Bone marrow (tissue), 2 donors: ENCODE measurements around the gene LRRC26.
A peak's percentile ranks its signal among the peaks of the same experiment; 100 is the strongest.
"Not testable (repeated sequence)": the region's sequence is repeated elsewhere in the genome, so short reads cannot be mapped to it uniquely, and the experiment has no call there.

Experiments
- DNase-seq, 2 donors: peaks; one replicate each; lab custom pipeline; 2025; lab: John Stamatoyannopoulos, UW

LRRC26 gene

DNA sequence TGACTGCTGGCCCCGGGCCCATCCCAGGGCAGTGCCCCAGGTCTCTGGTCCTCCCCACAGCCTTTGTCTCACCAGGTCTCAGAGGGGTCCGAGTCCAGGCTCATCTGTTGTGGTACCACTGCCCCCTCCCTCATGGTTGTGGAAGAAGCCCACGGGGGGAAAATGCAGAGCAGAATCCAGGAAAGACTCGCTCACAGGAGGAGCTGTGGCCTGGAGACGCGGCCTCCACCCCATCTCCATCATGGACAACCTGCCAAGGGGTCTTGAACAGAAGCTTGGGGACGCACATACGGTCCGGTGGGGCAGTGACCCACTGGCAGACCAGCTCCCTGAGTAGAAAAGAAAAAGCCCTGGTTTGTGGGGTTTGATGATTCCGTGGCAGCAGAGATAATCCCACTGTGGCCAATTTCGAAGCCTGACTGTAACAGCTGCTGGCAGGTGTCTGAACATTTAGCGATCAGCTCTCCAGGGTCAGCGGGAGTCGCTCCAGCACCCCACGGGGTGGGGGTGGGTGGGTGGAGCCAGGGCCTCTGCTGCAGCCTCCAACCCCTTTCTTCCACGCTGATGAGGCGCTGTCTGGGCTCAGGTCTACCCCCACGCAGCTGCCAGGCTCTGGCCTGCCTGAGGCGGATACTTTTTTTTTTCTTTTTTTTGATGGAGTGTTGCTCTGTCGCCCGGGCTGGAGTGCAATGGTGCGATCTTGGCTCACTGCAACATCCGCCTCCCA, 32.8 kb downstream of the LRRC26 start:
- DNase-seq = no peak

DNA sequence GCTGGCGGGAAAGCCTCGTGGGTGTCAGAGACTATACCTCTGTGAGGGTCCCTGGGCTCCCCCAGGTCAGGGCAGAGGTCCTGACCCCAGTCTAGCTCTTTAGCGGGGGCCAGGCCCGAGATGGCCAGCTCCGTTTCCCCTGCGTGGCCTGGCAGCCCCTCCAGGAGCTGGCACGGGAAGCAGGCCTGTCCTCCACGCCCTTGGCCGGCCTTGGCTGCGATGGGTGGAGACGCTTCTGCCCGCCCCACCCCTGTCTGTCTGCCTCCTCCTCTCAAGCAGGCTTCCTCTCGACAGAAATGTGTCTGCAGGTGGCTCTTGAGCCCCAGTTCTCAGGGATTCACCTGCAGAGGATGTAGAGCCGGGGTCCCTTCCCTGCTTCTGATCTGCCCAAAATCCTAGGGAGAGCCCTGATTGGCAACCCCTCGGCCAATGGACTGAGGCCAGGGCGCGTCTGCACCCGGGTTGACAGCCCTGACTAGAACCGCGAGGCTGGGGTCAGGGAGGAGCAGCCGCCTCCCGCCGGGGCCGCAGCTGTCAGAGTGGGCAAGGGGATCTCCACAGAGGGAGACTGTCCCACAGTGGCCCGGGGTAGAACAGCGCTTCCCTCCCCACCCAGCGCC, 33.5 kb downstream of the LRRC26 start:
- DNase-seq = no peak

DNA sequence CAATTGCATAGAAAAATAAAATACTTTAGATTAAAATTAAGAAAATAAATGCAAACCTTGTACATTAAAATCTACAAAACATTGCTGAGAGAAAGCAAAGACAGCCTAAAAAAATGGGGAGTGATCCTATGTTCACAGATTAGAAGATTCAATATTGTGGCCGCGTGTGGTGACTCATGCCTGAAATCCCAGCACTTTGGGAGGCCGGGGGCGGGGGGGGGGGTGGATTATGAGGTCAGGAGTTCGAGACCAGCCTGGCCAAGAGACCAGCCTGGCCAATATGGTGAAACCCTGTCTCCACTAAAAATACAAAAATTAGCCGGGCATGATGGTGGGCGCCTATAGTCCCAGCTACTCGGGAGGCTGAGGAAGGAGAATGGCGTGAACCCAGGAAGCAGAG, 34.7 kb downstream of the LRRC26 start:
- DNase-seq = not testable (repeated sequence)

DNA sequence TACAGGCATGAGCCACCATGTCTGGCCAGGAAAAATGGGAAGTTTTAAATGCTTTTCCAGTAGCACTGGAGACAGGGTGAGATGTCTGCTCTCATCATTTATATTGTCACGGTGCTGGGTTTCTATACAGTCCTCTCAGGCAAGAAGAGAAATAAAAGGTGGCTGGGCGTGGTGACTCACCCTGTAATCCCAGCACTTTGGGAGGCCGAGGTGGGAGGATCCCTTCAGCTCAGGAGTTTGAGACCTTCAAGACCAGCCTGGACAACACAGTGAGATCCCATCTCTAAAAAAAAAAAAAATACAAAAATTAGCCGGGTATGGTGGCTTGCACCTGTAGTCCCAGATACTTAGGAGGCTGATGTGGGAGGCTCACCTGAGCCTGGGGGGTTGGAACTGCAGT, 35.7 kb downstream of the LRRC26 start:
- DNase-seq = no peak

DNA sequence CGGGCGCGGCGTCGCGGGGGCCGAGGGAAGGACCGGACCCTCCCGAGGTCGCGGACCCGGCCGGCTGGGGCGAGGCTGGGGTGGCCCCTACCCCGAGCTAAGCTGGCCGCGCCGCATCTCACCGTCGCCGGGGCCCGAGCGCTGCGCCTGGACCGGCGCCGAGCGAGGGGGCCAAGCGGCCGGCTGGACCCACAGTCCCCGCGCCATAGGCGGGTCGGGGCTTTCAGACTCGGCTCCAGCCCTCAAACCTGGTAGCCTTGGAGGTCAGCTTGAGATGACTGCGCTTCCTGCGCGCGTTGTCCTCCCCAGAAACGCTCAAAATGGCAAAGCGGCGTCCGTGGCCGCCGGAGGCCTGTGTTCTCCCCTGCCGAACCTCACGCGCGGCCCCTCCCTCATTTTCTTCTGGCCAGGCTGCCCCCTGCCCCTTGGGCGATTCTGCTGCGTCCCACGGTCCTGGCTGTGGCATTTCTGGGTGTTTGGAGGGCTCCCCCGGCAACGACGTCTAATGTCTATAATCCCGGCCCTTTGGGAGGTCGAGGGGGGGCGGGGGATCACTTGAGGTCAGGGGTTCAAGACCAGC, 39.6 kb downstream of the LRRC26 start:
- DNase-seq = no peak

DNA sequence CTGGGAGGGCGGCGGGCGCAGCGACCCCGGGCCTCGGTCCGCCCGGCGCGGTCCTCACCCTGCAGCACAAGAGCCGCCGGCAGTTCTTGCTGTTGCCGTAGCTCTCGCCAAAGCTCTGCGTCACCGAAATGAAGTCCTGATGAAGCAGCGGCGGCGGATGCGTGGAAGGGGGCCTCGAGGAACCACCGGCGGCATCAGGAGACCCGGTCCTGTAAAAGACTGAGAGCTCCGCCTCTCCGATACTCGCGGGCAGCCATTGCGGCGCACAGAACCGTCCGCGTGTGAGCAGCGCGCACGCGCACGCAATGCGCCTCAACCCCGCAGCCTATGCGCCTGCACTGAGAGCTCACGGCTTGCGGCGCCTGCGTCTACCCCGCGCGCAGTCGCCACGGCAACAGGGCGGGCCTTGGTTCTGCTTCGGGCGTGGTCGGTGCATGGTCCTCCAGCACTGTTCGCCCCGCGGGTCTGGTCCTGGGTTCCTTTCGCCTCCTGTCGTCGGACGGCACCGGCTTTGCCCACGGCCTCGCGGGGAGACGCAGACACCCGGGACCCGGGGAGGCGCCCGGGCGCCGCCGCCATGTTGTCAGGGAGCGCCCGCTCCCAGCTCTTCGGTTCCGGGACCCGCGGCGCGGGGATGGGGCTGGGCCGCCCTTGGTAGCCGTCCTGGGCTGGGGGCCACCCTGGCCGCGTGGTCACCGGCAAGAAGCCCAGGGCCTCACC, 40.2 kb downstream of the LRRC26 start:
- DNase-seq = peak; percentile 61 to 75

DNA sequence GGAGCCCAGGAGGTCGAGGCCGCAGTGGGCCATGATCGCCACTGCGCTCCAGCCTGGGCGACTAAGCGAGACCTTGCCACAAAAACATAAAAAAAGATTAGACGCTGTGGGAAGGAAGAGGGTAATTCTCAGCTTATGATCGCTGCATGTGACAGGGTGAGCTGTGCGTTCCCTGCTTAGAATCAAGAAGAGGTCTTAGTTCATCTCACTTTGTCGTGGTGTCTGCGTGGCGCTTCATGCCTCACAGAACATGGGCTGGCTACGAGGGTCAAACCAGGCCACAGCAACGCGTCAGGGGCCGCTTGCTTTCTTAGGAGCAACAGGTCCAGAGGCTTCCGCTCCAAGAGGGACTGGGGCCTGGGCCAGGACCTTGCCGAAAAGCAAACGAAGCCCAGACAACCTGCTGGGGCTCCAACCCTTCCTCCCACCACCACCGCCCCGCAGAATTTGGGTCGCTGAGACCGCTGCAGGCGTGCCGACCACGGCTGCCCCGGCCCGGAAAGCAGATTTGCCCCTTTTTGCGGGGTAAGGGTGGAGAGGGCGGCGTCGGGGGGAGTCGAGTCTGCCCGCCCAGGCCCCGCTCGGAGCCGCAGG, 40.9 kb downstream of the LRRC26 start:
- no peak for DNase-seq

DNA sequence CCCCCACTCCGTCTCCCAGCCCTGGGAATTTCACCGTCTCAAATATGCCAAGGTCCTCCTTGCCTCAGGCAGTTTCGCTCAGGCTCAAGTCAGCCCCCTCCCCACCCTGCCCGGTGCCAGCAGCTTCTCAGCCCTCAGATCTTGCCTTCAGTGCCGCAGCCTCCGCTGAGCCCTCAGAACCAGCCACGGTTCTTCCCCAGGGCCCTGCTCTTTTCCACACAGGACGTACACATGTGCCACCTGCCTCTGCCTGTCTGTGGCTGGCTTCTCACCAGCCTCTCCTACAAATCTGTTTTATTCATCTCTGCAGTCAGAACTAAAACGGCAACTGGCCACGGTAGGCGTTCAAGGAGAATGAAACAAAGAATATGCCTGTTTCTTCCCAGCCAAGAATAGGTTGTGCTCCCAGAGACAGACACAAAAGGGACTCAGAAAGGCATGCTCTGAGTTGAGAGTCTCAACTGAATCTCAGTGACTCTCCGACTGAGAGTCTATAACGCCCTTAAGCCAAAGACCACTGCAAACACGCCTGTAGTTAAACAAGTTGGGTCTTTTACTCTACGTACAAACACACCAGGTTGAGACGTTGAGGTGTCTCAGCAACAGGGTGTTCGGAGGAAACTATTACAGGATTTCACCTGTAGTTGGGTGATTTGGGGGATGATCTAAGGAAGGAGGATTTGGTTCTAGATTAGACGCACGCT, 41.5 kb downstream of the LRRC26 start:
- no peak for DNase-seq

DNA sequence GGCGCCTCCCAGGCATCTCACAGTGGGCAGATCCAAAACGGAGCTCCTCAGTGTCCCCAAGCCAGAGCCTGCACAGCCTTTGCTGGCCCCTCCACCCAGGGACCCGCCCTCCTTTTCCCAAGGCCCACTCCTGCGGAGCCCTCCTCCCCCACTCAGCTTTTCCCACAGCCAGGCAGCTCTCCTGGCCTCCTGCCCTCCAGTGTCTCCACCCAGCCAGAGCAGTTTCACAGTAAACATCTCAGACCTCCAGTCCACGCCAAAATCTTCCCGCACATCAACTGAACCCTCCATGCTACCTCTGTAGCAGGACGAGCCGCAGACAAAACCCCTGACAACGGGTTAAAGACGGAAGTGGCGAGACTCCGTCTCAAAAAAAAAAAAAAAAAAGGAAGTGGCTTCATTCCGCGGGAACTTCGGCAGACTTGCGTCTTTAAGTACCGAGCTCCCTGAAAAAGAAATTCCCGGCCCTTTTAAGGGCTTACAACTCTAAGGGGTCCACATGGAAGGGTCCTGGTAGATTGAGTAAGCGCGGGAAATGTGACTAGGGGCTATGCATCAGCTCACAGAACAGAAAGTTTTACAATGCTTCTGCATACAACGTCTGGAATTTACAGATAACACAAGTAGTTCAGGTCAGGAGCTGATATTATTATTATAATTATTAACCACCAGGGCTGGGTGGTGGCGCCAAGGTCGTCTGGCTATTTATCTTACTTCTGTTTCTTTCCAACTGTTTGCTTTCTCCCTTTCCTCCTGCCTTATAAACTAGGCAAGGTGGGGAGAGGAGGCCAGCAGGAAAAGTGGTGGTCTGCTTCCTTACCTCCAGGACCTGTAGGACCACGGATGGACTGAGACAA, 42.3 kb downstream of the LRRC26 start:
- peak; percentile 14 to 37 for DNase-seq

DNA sequence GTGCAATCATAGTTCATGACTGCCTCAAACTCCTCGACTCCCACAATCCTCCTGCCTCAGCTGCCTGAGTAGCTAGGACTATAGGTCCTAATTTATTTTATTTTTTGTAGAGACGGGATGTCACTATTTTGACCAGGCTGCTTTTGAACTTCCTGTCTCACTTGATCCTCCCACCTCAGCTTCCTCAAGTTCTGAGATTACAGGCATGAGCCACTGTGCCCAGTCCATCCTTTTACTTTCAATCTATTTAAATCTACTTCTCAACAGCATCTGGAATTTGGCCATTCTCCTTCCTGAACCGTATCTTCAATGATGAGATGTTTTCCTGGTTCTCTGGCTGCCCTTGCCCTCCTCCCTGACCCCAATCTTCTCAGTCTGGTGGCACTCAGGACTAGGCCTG, 43.1 kb downstream of the LRRC26 start:
- no peak for DNase-seq

DNA sequence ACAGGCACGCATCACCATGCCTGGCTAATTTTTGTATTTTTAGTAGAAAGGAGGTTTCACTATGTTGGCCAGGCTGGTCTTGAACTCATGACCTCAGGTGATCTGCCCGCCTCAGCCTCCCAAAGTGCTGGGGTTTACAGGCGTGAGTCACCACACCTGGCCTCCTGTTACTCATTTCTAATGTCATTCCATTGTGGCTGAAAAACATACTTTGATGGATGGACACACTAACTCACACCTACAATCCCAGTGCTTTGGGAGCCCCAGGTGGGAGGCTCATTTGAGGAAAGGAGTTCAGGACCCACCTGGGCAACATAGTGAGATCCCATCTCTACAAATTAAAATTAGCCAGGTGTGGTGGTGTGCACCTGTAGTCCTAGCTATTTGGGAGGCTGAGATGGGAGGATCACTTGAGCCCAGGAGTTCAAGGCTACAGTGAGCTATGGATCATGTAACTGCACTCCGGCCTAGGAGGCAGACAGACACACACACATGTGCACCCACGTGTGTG, 45.8 kb downstream of the LRRC26 start:
- DNase-seq = not testable (repeated sequence)

DNA sequence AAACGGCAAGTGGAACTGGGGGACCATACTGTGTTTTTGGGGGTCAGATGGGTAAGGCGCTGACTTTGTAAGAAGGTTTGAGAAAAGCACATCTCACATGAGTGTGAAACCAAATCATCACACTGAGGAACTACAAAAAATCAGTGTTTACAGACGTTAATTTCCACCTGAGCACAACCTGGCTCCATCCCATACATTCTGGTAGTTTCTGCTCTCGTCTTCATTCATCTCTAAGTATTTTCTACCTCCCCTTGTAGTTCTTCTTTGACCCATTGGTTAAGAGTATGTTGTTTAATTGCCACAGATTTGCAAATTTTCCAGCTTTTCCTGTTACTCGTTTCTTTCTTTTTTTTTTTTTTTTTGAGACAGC, 46.4 kb downstream of the LRRC26 start:
- no peak for DNase-seq

DNA sequence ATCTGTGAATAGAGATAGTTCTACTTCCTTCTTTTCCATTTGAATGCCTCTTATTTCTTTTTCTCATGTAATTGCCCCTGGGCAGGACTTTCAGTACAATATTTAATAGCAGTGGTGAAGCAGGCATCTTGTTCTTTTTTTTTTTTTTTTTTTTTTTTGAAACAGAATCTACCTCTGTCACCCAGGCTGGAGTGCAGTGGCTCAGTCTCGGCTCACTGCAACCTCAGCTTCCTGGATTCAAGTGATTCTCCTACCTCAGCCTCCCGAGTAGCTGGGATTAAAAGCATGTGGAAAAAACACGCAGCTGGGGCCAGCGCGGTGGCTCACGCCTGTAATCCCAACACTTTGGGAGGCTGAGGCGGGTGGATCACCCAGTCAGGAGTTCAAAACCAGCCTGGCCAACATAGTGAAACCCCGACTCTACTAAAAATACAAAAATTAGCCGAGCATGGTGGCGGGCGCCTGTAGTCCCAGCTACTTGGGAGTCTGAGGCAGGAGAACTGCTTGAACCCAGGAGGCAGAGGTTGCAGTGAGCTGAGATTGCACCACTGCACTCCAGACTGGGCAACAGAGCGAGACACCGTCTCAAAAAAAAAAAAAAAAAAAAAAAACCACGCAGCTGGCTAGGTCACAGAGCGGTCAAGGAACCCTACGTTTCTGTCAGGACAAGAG, 46.9 kb downstream of the LRRC26 start:
- DNase-seq = not testable (repeated sequence)

DNA sequence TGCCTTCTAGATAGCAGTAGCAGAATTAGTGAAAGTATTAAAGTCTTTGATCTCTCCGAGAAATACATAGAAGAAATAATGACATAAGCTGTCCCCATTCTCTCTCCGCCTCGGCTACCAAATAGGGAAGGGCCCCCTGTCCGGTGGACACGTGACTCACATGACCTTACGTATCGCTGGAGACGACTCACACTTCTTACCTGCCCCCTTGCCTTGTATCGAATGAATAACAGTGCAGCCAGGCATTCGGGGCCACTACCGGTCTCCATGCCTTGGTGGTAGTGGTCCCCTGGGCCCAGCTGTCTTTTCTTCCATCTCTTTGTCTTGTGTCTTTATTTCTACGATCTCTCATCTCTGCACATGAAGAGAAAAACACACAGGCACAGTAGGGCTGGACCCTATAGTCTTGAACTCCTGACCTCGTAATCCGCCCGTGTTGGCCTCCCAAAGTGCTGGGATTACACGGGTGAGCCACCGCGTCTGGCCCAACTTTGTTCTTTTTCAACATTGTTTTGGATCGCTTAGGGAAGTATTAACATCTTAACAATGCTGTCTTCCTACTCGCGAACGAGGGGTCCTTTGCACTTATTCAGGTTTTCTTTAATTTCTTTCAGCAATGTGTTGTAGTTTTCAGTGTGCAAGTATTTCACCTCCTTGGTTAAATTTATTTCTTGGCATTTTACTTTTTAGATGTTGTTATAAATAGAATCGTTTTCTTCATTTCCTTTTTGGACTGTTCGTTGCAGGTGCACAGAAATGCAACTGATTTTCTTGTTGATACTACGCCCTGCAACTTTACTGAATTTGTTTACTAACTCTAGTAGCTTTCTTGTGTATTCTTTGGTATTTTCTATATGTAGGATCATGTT, 47.7 kb downstream of the LRRC26 start:
- DNase-seq = not testable (repeated sequence)
